Keratinocyte (primary cell): ENCODE measurements around the gene CD200R1L. TPM values are rescaled to one million over a fixed set of nuclear protein-coding genes. Genes with fewer than 3 reads are reported as not detected.

Source experiments
- DNase-seq: peaks from one replicate; pipeline ENCODE4 v3.0.0-alpha.2; 2011; ENCODE audit warnings: low read depth, missing footprints, low spot score
- FAIRE-seq: peaks from 2 replicates; lab custom pipeline; 2011; peaks lifted over from hg19 to GRCh38; lab: Jason Lieb, UNC
- H2AFZ ChIP-seq: 2 replicates; pipeline ENCODE4 v1.6.0; 2012; ENCODE audit warnings: low read length, control low read depth, inconsistent platforms; ENCODE audit not compliant: control insufficient read depth
- H3K27ac ChIP-seq: 2 replicates; pipeline ENCODE4 v1.5.1; 2011; ENCODE audit warnings: low read length; ENCODE audit not compliant: control insufficient read depth, insufficient read depth
- H3K27me3 ChIP-seq: 3 replicates; pipeline ENCODE4 v1.6.0; 2011; ENCODE audit warnings: low read length; ENCODE audit not compliant: control insufficient read depth, insufficient read depth; ENCODE audit errors: extremely low read depth
- H3K36me3 ChIP-seq, 2 experiments: 2 replicates in 1 of 2; 3 replicates in 1 of 2; pipeline ENCODE4 v1.5.1; 2011; ENCODE audit warnings: low read length in 2 of 2, mild to moderate bottlenecking in 1 of 2; ENCODE audit not compliant: control insufficient read depth in 2 of 2, insufficient read depth in 2 of 2; ENCODE audit errors: extremely low read depth in 1 of 2
- H3K4me1 ChIP-seq: 3 replicates; pipeline ENCODE4 v1.5.1; 2011; ENCODE audit warnings: low read length; ENCODE audit not compliant: control insufficient read depth, insufficient read depth; ENCODE audit errors: extremely low read depth
- H3K4me2 ChIP-seq: 3 replicates; pipeline ENCODE4 v1.6.0; 2011; ENCODE audit warnings: low read depth, low read length; ENCODE audit not compliant: control insufficient read depth, insufficient read depth; ENCODE audit errors: extremely low read depth
- H3K4me3 ChIP-seq, 3 experiments: fragments of 200-600 bp in 1 of 3; sonication (generic) in 1 of 3; 2 replicates in 2 of 3; 3 replicates in 1 of 3; pipeline ENCODE4 v1.5.1; 2011 to 2016; ENCODE audit warnings: low read length in 3 of 3, mild to moderate bottlenecking in 3 of 3, control low read depth in 2 of 3, inconsistent platforms in 1 of 3, low read depth in 1 of 3, mixed read lengths in 1 of 3, mixed run types in 1 of 3, moderate library complexity in 1 of 3; ENCODE audit not compliant: control insufficient read depth in 2 of 3, insufficient read depth in 2 of 3; ENCODE audit errors: extremely low read depth in 1 of 3
- H3K79me2 ChIP-seq: 2 replicates; pipeline ENCODE4 v1.6.0; 2012; ENCODE audit warnings: low read length; ENCODE audit not compliant: control insufficient read depth, insufficient read depth
- H3K9ac ChIP-seq: 3 replicates; pipeline ENCODE4 v1.6.0; 2011; ENCODE audit warnings: low read length; ENCODE audit not compliant: control insufficient read depth, insufficient read depth; ENCODE audit errors: extremely low read depth
- H3K9me1 ChIP-seq: 3 replicates; pipeline ENCODE4 v1.6.0; 2011; ENCODE audit warnings: low read length; ENCODE audit not compliant: control insufficient read depth, insufficient read depth; ENCODE audit errors: extremely low read depth
- H3K9me3 ChIP-seq: 2 replicates; pipeline ENCODE4 v1.5.1; 2012; ENCODE audit warnings: low read depth, low read length; ENCODE audit not compliant: control insufficient read depth
- H4K20me1 ChIP-seq: 3 replicates; pipeline ENCODE4 v1.6.0; 2011; ENCODE audit warnings: low read length; ENCODE audit not compliant: control insufficient read depth, insufficient read depth; ENCODE audit errors: extremely low read depth
- CTCF ChIP-seq, 3 experiments: IDR thresholded peaks in 1 of 3; conservative IDR thresholded peaks in 1 of 3; optimal IDR thresholded peaks in 1 of 3; 2 replicates in 2 of 3; 3 replicates in 1 of 3; pipeline versions ENCODE3 to v1.5.1; 2011; ENCODE audit warnings: low read length in 3 of 3, mild to moderate bottlenecking in 3 of 3, moderate library complexity in 2 of 3, control low read depth in 1 of 3, inconsistent platforms in 1 of 3; ENCODE audit not compliant: insufficient read depth in 2 of 3; ENCODE audit errors: extremely low read depth in 1 of 3
- EZH2 ChIP-seq: IDR thresholded peaks from one replicate; pipeline ENCODE4 v1.6.1; 2012; ENCODE audit warnings: inconsistent platforms, mild to moderate bottlenecking, low read length, moderate library complexity
- dilution Hi-C: fragments of 300-500 bp; cut with MboI; formaldehyde crosslinking; loops from one replicate; pipeline ENCODE4 v1.7.0; 2020; ENCODE audit warnings: low sequenced_read_pairs; ENCODE audit not compliant: extremely low pct_ligation_motif_present
- polyA plus RNA-seq, 5 experiments: library from polyadenylated mRNA; depleted of rRNA in 3 of 5; stranded (reverse) in 3 of 5; stranded (forward) in 1 of 5; unstranded in 1 of 5; fragments of >200 nt; gene quantifications; 1 replicate in 1 of 5; 2 replicates in 3 of 5; 3 replicates in 1 of 5; pipeline versions ENCODE4 v1.2.1 to v1.2.3, GENCODE V29; 2011 to 2012; ENCODE audit warnings: missing spikeins in 2 of 5, low read depth in 1 of 5, low replicate concordance in 1 of 5

The CD200R1L gene
- polyA plus RNA-seq, 1 donor (not counting 4 experiments of a cell fraction or from before 2014, with no cell fraction given), result not detected

GRCh38 chr3:112807685-112808084 is 39.0 kb downstream of the CD200R1L start:
- H3K9me3 ChIP-seq, result no peaks in the 10 kb centered on the region
- H3K79me2 ChIP-seq, result no peaks in the 10 kb centered on the region
- H3K27ac ChIP-seq, result no peak overlapping the region
- H3K4me1 ChIP-seq, result peaks cover under 1% of the 10 kb centered on the region
- H2AFZ ChIP-seq, result no peak overlapping the region
- H3K9me1 ChIP-seq, result no peaks in the 10 kb centered on the region
- no peak overlapping the region for H3K4me3 ChIP-seq
- dilution Hi-C loops, result no loop called here
- H3K27me3 ChIP-seq, result no peaks in the 10 kb centered on the region
- no peaks in the 10 kb centered on the region for H4K20me1 ChIP-seq
- H3K9ac ChIP-seq, result no peak overlapping the region
- no peaks in the 10 kb centered on the region for H3K36me3 ChIP-seq
- no peak overlapping the region for H3K4me2 ChIP-seq
- TF ChIP-seq CTCF (optimal IDR thresholded peaks at IDR 0.05 in 1 of 3, IDR thresholded peaks at IDR 0.05 in 1 of 3, conservative IDR thresholded peaks at IDR 0.05 in 1 of 3; ENCODE audit: extremely low read depth in 1 of 3, insufficient read depth in 2 of 3, low read length in 3 of 3) (no peak), EZH2 (no peak)
- FAIRE-seq (no peak), DNase-seq (no peak)

- H3K4me2 ChIP-seq, result no peak overlapping the region
Measured at GRCh38 chr3:112806903-112807302, 39.8 kb downstream of the CD200R1L start.

More at GRCh38 chr3:112806903-112807302, 39.8 kb downstream of the CD200R1L start:
- H3K4me3 ChIP-seq, result no peak overlapping the region
- no peaks in the 10 kb centered on the region for H3K36me3 ChIP-seq
- H3K9ac ChIP-seq, result no peak overlapping the region
- H3K27me3 ChIP-seq, result no peaks in the 10 kb centered on the region
- no peak for DNase-seq
- no peaks in the 10 kb centered on the region for H3K9me1 ChIP-seq
- peaks cover 8% of the 10 kb centered on the region for H3K4me1 ChIP-seq
- TF ChIP-seq CTCF (optimal IDR thresholded peaks at IDR 0.05 in 1 of 3, IDR thresholded peaks at IDR 0.05 in 1 of 3, conservative IDR thresholded peaks at IDR 0.05 in 1 of 3; ENCODE audit: extremely low read depth in 1 of 3, insufficient read depth in 2 of 3, low read length in 3 of 3), result no peak
- TF ChIP-seq EZH2, result no peak
- H4K20me1 ChIP-seq, result no peaks in the 10 kb centered on the region
- H3K9me3 ChIP-seq, result no peaks in the 10 kb centered on the region
- FAIRE-seq, result no peak
- H2AFZ ChIP-seq, result no peak overlapping the region
- no peak overlapping the region for H3K27ac ChIP-seq
- no peaks in the 10 kb centered on the region for H3K79me2 ChIP-seq
- dilution Hi-C loops, result no loop called here
